Epithelial cell of esophagus (primary cell): ENCODE data around the gene ATG2A.

Experiments used
- DNase-seq: peaks from one replicate; pipeline ENCODE4 v3.0.0; 2010; ENCODE audit warnings: low read depth
- H3K4me3 ChIP-seq: 2 replicates; pipeline ENCODE4 v1.5.1; 2011; ENCODE audit warnings: mild to moderate bottlenecking, low read length, control low read depth
- CTCF ChIP-seq: IDR thresholded peaks from 2 replicates; pipeline ENCODE4 v1.5.1; 2011; ENCODE audit warnings: low read depth, mild to moderate bottlenecking, low read length, control low read depth, inconsistent platforms; ENCODE audit not compliant: insufficient read depth; ENCODE audit errors: missing control alignments

Gene ATG2A

GRCh38 chr11:64859542-64860414 is 57.2 kb downstream of the ATG2A start:
- no peak for TF ChIP-seq CTCF
- no peak overlapping the region for H3K4me3 ChIP-seq
- no peak for DNase-seq

- no peak overlapping the region for H3K4me3 ChIP-seq
- no peak for TF ChIP-seq CTCF
- no peak for DNase-seq
Observed at GRCh38 chr11:64858467-64859263, 58.3 kb downstream of the ATG2A start.

GRCh38 chr11:64857485-64857884 is 59.5 kb downstream of the ATG2A start:
- no peak for DNase-seq
- TF ChIP-seq CTCF = no peak
- no peak overlapping the region for H3K4me3 ChIP-seq

- no peak for TF ChIP-seq CTCF
Observed at GRCh38 chr11:64856382-64857227, 60.4 kb downstream of the ATG2A start.

GRCh38 chr11:64855596-64856304 is 61.3 kb downstream of the ATG2A start:
- H3K4me3 ChIP-seq = no peak overlapping the region
- TF ChIP-seq CTCF = no peak
- no peak for DNase-seq

More at GRCh38 chr11:64856382-64857227, 60.4 kb downstream of the ATG2A start:
- H3K4me3 ChIP-seq = no peak overlapping the region
- DNase-seq = peak; percentile 97
